HepG2 (cell line): ENCODE measurements around the gene SHPK. TPM values are rescaled to one million over a fixed set of nuclear protein-coding genes. Genes with fewer than 3 reads are reported as not detected.

Source experiments
- AHR ChIP-seq: IDR thresholded peaks from 2 replicates; pipeline ENCODE4 v1.6.1; 2018; ENCODE audit warnings: missing genetic modification reagents, missing compliant biosample characterization
- CEBPB ChIP-seq: IDR thresholded peaks from 2 replicates; pipeline ENCODE4 v1.6.1; 2011; ENCODE audit warnings: low read depth, low read length, improper control_type of control experiment, borderline replicate concordance
- HDAC1 ChIP-seq: sonication (generic); formaldehyde crosslinking; IDR thresholded peaks from 2 replicates; pipeline ENCODE4 v1.5.1; 2020; ENCODE audit warnings: mild to moderate bottlenecking, missing genetic modification reagents
- IKZF4 ChIP-seq: sonication (generic); formaldehyde crosslinking; IDR thresholded peaks from 2 replicates; pipeline ENCODE4 v1.5.1; 2020; ENCODE audit warnings: borderline replicate concordance, mild to moderate bottlenecking, low read depth, missing genetic modification reagents; ENCODE audit errors: not compliant biosample characterization
- MTF2 ChIP-seq: sonication (generic); formaldehyde crosslinking; IDR thresholded peaks from 2 replicates; pipeline ENCODE4 v1.5.0; 2020; ENCODE audit warnings: missing genetic modification reagents, borderline replicate concordance
- MZF1 ChIP-seq: sonication (generic); formaldehyde crosslinking; IDR thresholded peaks from 2 replicates; pipeline ENCODE4 v1.8.1; 2023; ENCODE audit warnings: mild to moderate bottlenecking, missing genetic modification reagents, borderline replicate concordance
- NONO ChIP-seq, 2 experiments: fragments of 450-650 bp in 1 of 2; sonication (generic) in 1 of 2; formaldehyde crosslinking in 1 of 2; IDR thresholded peaks in 1 of 2; conservative IDR thresholded peaks in 1 of 2; 2 replicates each; pipeline versions ENCODE4 v1.6.1 to v1.8.0; 2017 to 2022; ENCODE audit warnings: mild to moderate bottlenecking in 1 of 2, missing genetic modification reagents in 1 of 2, moderate library complexity in 1 of 2
- RERE ChIP-seq: IDR thresholded peaks from 2 replicates; pipeline ENCODE4 v1.6.1; 2016; ENCODE audit warnings: low read depth, missing genetic modification reagents, missing compliant biosample characterization
- TRIM24 ChIP-seq: sonication (generic); formaldehyde crosslinking; IDR thresholded peaks from 2 replicates; pipeline ENCODE4 v1.8.0; 2022; ENCODE audit warnings: mild to moderate bottlenecking, missing genetic modification reagents
- XRCC5 ChIP-seq: fragments of 200-400 bp; formaldehyde crosslinking; optimal IDR thresholded peaks from 2 replicates; pipeline ENCODE3; 2017; ENCODE audit warnings: mild to moderate bottlenecking, low read length
- ZBTB39 ChIP-seq: sonication (generic); formaldehyde crosslinking; IDR thresholded peaks from 2 replicates; pipeline ENCODE4 v1.5.0; 2020; ENCODE audit warnings: missing genetic modification reagents
- ZFP82 ChIP-seq: sonication (generic); formaldehyde crosslinking; IDR thresholded peaks from 2 replicates; pipeline ENCODE4 v1.5.1; 2020; ENCODE audit warnings: mild to moderate bottlenecking, missing genetic modification reagents, borderline replicate concordance
- ZNF3 ChIP-seq: IDR thresholded peaks from 2 replicates; pipeline ENCODE4 v1.7.0; 2017; ENCODE audit warnings: inconsistent platforms
- ZNF503 ChIP-seq: sonication (generic); formaldehyde crosslinking; IDR thresholded peaks from 2 replicates; pipeline ENCODE4 v1.4.0; 2020; ENCODE audit warnings: missing genetic modification reagents
- ZXDC ChIP-seq: sonication (generic); formaldehyde crosslinking; IDR thresholded peaks from 2 replicates; pipeline ENCODE4 v1.5.0; 2020; ENCODE audit warnings: mild to moderate bottlenecking, missing genetic modification reagents
- polyA plus RNA-seq, 8 experiments: library from polyadenylated mRNA; depleted of rRNA in 3 of 8; stranded (reverse) in 7 of 8; unstranded in 1 of 8; fragments of >200 nt; fragmentation: Illumina TruSeq in 4 of 8; extraction: Trizol in 4 of 8; gene quantifications; 2 replicates each; pipeline versions ENCODE4 v1.2.1 to v1.2.3, GENCODE V29; 2011 to 2016; ENCODE audit warnings: low read depth in 4 of 8, missing spikeins in 1 of 8, mixed read lengths in 1 of 8; ENCODE audit not compliant: insufficient read depth in 1 of 8
- total RNA-seq, 5 experiments: library from RNA; depleted of rRNA; stranded (reverse); fragments of >200 nt; fragmentation: Illumina TruSeq; extraction: Trizol; gene quantifications; 2 replicates each; pipeline ENCODE4 v1.2.3, GENCODE V29; 2016; ENCODE audit warnings: low read depth in 1 of 5

SHPK gene
- total and polyA plus RNA-seq, 2 of the 13 experiments (the other 11 are each of a cell fraction or from before 2014, with no cell fraction given) = 16.2 to 30.9 TPM

GRCh38 chr17:3668279-3669084, 32.4 kb upstream of the SHPK start, which contains the start of the genes EMC6 and TAX1BP3 (continued):
- TF ChIP-seq RERE (CRISPR knock-in tag) (no peak), NONO (IDR thresholded peaks at IDR 0.05) (no peak), NONO (CRISPR knock-in tag; conservative IDR thresholded peaks at IDR 0.05) (peak; percentile 84; the same call in 1 of the 2 replicates), ZFP82 (CRISPR knock-in tag) (peak; percentile 89; the same call in 1 of the 2 replicates), MTF2 (CRISPR knock-in tag) (peak; percentile 83; the same call in 1 of the 2 replicates), AHR (CRISPR knock-in tag) (0 out of 2 replicates have a peak, but pooled peaks have one; percentile 30), ZXDC (CRISPR knock-in tag) (no peak), ZBTB39 (CRISPR knock-in tag) (peak; percentile 69; the same call in 1 of the 2 replicates), MZF1 (CRISPR knock-in tag) (no peak; the same call in 1 of the 2 replicates), ZNF503 (CRISPR knock-in tag) (peak; percentile 82; the same call in 1 of the 2 replicates), TRIM24 (CRISPR knock-in tag) (no peak), XRCC5 (no peak), CEBPB (no peak), ZNF3 (CRISPR knock-in tag) (no peak), HDAC1 (CRISPR knock-in tag) (no peak), IKZF4 (CRISPR knock-in tag) (peak; percentile 65)
